ENCODE results near the gene STARD9. TPM values are rescaled to one million over a fixed set of nuclear protein-coding genes. Genes with fewer than 3 reads are reported as not detected.

Gene STARD9
- total RNA-seq, 1 donor from 2014 or later: 0.91 TPM

GRCh38 chr15:42691770-42692169, 116.4 kb downstream of the STARD9 start:
- no peak for ATAC-seq
- DNase-seq (ENCODE audit: low spot score): no peak

- ATAC-seq (no peak), DNase-seq (ENCODE audit: low spot score) (no peak)
Measured at GRCh38 chr15:42692536-42692935, 117.1 kb downstream of the STARD9 start.

GRCh38 chr15:42692997-42693396, 117.6 kb downstream of the STARD9 start:
- DNase-seq (ENCODE audit: low spot score) (no peak), ATAC-seq (no peak)

- no peak for ATAC-seq
- DNase-seq (ENCODE audit: low spot score): no peak
Measured at GRCh38 chr15:42693496-42693895, 118.1 kb downstream of the STARD9 start.

- ATAC-seq (no peak), DNase-seq (ENCODE audit: low spot score) (no peak)
Measured at GRCh38 chr15:42693942-42694341, 118.5 kb downstream of the STARD9 start.

GRCh38 chr15:42694398-42694797, 119.0 kb downstream of the STARD9 start:
- DNase-seq (ENCODE audit: low spot score) (no peak), ATAC-seq (no peak)

GRCh38 chr15:42695527-42696071, 120.2 kb downstream of the STARD9 start:
- no peak for ATAC-seq
- no peak for DNase-seq (ENCODE audit: low spot score)

GRCh38 chr15:42696626-42697025, 121.2 kb downstream of the STARD9 start:
- ATAC-seq (no peak), DNase-seq (ENCODE audit: low spot score) (no peak)

- DNase-seq (ENCODE audit: low spot score) (peak; percentile 69), ATAC-seq (peak; percentile 100)
Measured at GRCh38 chr15:42704492-42704926, 129.1 kb downstream of the STARD9 start.

GRCh38 chr15:42705336-42705735, 129.9 kb downstream of the STARD9 start:
- ATAC-seq (no peak), DNase-seq (ENCODE audit: low spot score) (no peak)

- DNase-seq (ENCODE audit: low spot score): no peak
- no peak for ATAC-seq
Measured at GRCh38 chr15:42707068-42707467, 131.7 kb downstream of the STARD9 start.

GRCh38 chr15:42707873-42708544, 132.6 kb downstream of the STARD9 start:
- DNase-seq (ENCODE audit: low spot score): no peak
- ATAC-seq: no peak

GRCh38 chr15:42710662-42711061, 135.3 kb downstream of the STARD9 start:
- DNase-seq (ENCODE audit: low spot score) (no peak), ATAC-seq (no peak)

GRCh38 chr15:42711746-42712145, 136.3 kb downstream of the STARD9 start:
- no peak for ATAC-seq

GRCh38 chr15:42712584-42712983, 137.2 kb downstream of the STARD9 start:
- ATAC-seq (no peak), DNase-seq (ENCODE audit: low spot score) (no peak)

More at GRCh38 chr15:42711746-42712145, 136.3 kb downstream of the STARD9 start:
- DNase-seq (ENCODE audit: low spot score): no peak

GRCh38 chr15:42716125-42716524, 140.7 kb downstream of the STARD9 start:
- ATAC-seq (no peak), DNase-seq (ENCODE audit: low spot score) (no peak)

- ATAC-seq (no peak), DNase-seq (ENCODE audit: low spot score) (no peak)
Measured at GRCh38 chr15:42716626-42717025, 141.2 kb downstream of the STARD9 start.

- ATAC-seq (peak; percentile 72), DNase-seq (ENCODE audit: low spot score) (no peak)
Measured at GRCh38 chr15:42719043-42719442, 143.6 kb downstream of the STARD9 start.

GRCh38 chr15:42720071-42720470, 144.7 kb downstream of the STARD9 start:
- no peak for ATAC-seq
- no peak for DNase-seq (ENCODE audit: low spot score)

- ATAC-seq: no peak
- DNase-seq (ENCODE audit: low spot score): no peak
Measured at GRCh38 chr15:42721016-42721415, 145.6 kb downstream of the STARD9 start.

- DNase-seq (ENCODE audit: low spot score) (no peak), ATAC-seq (no peak)
Measured at GRCh38 chr15:42721916-42722315, 146.5 kb downstream of the STARD9 start.

- no peak for ATAC-seq
- no peak for DNase-seq (ENCODE audit: low spot score)
Measured at GRCh38 chr15:42723068-42723467, 147.7 kb downstream of the STARD9 start.

- ATAC-seq: no peak
- no peak for DNase-seq (ENCODE audit: low spot score)
Measured at GRCh38 chr15:42724276-42724675, 148.9 kb downstream of the STARD9 start.
